ENCODE results near the gene UPK3BL2.
"Not testable (repeated sequence)": the region's sequence is repeated elsewhere in the genome, so short reads cannot be mapped to it uniquely, and the experiment has no call there.

The UPK3BL2 gene

GRCh38 chr7:102532127-102532526 lies 11.4 kb downstream of the UPK3BL2 start:
- DNase-seq (ENCODE audit: low read depth, low spot score); H3K27ac ChIP-seq: not testable (repeated sequence)

- H3K27ac ChIP-seq; DNase-seq (ENCODE audit: low read depth, low spot score): not testable (repeated sequence)
These were observed 11.9 kb downstream of the UPK3BL2 start for GRCh38 chr7:102531583-102531982.

- not testable (repeated sequence) for DNase-seq (ENCODE audit: low read depth, low spot score); H3K27ac ChIP-seq
These were observed 15.4 kb downstream of the UPK3BL2 start for GRCh38 chr7:102527822-102528793.

GRCh38 chr7:102527182-102527581 lies 16.3 kb downstream of the UPK3BL2 start:
- not testable (repeated sequence) for DNase-seq (ENCODE audit: low read depth, low spot score); H3K27ac ChIP-seq

GRCh38 chr7:102524803-102525202 lies 18.7 kb downstream of the UPK3BL2 start:
- H3K27ac ChIP-seq; DNase-seq (ENCODE audit: low read depth, low spot score): not testable (repeated sequence)

- not testable (repeated sequence) for DNase-seq (ENCODE audit: low read depth, low spot score); H3K27ac ChIP-seq
These were observed 22.7 kb downstream of the UPK3BL2 start for GRCh38 chr7:102520797-102521196.

GRCh38 chr7:102517550-102518147 lies 25.8 kb downstream of the UPK3BL2 start, which contains the start of gene RASA4B:
RASA4B (minus strand) TSS chr7:102517777; CDS start chr7:102517710, 67 bp downstream.
- not testable (repeated sequence) for H3K27ac ChIP-seq; DNase-seq (ENCODE audit: low read depth, low spot score)

- DNase-seq (ENCODE audit: low read depth, low spot score); H3K27ac ChIP-seq: not testable (repeated sequence)
These were observed 26.5 kb downstream of the UPK3BL2 start for GRCh38 chr7:102516951-102517350.

GRCh38 chr7:102515889-102516288 lies 27.6 kb downstream of the UPK3BL2 start:
- not testable (repeated sequence) for DNase-seq (ENCODE audit: low read depth, low spot score); H3K27ac ChIP-seq

GRCh38 chr7:102514881-102515721 lies 28.4 kb downstream of the UPK3BL2 start:
- not testable (repeated sequence) for H3K27ac ChIP-seq; DNase-seq (ENCODE audit: low read depth, low spot score)

- not testable (repeated sequence) for H3K27ac ChIP-seq; DNase-seq (ENCODE audit: low read depth, low spot score)
These were observed 30.8 kb downstream of the UPK3BL2 start for GRCh38 chr7:102512642-102513221.

GRCh38 chr7:102511860-102512522 lies 31.5 kb downstream of the UPK3BL2 start:
- H3K27ac ChIP-seq; DNase-seq (ENCODE audit: low read depth, low spot score): not testable (repeated sequence)

GRCh38 chr7:102510575-102510974 lies 32.9 kb downstream of the UPK3BL2 start:
- DNase-seq (ENCODE audit: low read depth, low spot score); H3K27ac ChIP-seq: not testable (repeated sequence)

- H3K27ac ChIP-seq; DNase-seq (ENCODE audit: low read depth, low spot score): not testable (repeated sequence)
These were observed 35.9 kb downstream of the UPK3BL2 start for GRCh38 chr7:102507410-102508088.

- DNase-seq (ENCODE audit: low read depth, low spot score) = not testable (repeated sequence)
These were observed 38.0 kb downstream of the UPK3BL2 start for GRCh38 chr7:102505298-102506185.

GRCh38 chr7:102503141-102503540 lies 40.4 kb downstream of the UPK3BL2 start:
- H3K27ac ChIP-seq; DNase-seq (ENCODE audit: low read depth, low spot score): not testable (repeated sequence)

More at GRCh38 chr7:102505298-102506185, 38.0 kb downstream of the UPK3BL2 start:
- not testable (repeated sequence) for H3K27ac ChIP-seq

- DNase-seq (ENCODE audit: low read depth, low spot score); H3K27ac ChIP-seq: not testable (repeated sequence)
These were observed 45.2 kb downstream of the UPK3BL2 start for GRCh38 chr7:102498321-102498720.

- not testable (repeated sequence) for H3K27ac ChIP-seq; DNase-seq (ENCODE audit: low read depth, low spot score)
These were observed 46.2 kb downstream of the UPK3BL2 start for GRCh38 chr7:102497308-102497707.
